Fibroblast of mammary gland (primary cell): ENCODE data around the gene TBC1D5.
A peak's percentile ranks its signal among the peaks of the same experiment; 100 is the strongest.

Experiments
- DNase-seq: peaks from one replicate; pipeline ENCODE4 v3.0.0-alpha.2; 2010; ENCODE audit warnings: low read depth
- H3K4me3 ChIP-seq: 2 replicates; pipeline ENCODE4 v1.5.1; 2011; ENCODE audit warnings: low read depth, mild to moderate bottlenecking, low read length, moderate library complexity; ENCODE audit not compliant: control insufficient read depth
- TF ChIP-seq, protein P1 (sequence below): conservative IDR thresholded peaks from 2 replicates; pipeline ENCODE4 v1.5.1; 2011; ENCODE audit warnings: low read depth, low read length, inconsistent platforms; ENCODE audit not compliant: control insufficient read depth, insufficient read depth

TBC1D5 gene

DNA sequence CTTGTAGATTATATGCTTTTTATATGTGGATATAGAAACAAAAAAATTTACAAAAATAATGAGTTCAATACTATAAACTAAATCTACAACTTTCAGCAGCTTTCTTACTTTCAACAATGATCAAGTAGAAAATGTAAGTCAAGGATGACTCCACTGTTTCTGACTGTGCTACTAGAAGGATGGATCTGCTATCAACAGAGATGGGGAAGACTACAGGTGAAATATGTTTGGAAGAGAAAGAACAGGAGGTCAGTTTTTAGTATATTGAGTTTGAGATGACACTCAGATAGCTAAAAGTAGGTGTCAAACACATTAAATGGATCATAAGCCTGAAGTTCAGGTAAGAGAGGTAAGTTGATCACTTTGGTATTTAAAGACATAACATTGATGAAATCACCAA is 107.5 kb downstream of the TBC1D5 start:
- TF ChIP-seq, protein P1, sequence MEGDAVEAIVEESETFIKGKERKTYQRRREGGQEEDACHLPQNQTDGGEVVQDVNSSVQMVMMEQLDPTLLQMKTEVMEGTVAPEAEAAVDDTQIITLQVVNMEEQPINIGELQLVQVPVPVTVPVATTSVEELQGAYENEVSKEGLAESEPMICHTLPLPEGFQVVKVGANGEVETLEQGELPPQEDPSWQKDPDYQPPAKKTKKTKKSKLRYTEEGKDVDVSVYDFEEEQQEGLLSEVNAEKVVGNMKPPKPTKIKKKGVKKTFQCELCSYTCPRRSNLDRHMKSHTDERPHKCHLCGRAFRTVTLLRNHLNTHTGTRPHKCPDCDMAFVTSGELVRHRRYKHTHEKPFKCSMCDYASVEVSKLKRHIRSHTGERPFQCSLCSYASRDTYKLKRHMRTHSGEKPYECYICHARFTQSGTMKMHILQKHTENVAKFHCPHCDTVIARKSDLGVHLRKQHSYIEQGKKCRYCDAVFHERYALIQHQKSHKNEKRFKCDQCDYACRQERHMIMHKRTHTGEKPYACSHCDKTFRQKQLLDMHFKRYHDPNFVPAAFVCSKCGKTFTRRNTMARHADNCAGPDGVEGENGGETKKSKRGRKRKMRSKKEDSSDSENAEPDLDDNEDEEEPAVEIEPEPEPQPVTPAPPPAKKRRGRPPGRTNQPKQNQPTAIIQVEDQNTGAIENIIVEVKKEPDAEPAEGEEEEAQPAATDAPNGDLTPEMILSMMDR = no peak
- DNase-seq = no peak

DNA sequence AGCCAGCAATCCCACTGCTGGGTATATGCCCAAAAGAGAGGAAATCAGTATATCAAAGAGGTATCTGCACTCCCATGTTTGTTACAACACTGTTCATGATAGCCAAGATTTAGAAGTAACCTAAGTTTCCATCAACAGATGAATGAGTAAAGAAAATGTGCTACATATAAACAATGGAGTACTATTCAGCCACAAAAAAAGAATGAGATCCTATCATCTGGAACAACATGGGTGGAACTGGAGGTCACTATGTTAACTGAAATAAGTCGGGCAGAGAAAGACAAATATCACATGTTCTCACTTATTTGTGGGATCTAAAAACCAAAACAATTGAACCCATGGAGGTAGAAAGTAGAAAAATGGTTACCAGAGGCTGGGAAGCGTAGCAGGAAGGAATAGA is 108.2 kb downstream of the TBC1D5 start:
- TF ChIP-seq, protein P1 = no peak
- H3K4me3 ChIP-seq = no peak overlapping the region

More for the DNA sequence above, 107.5 kb downstream of the TBC1D5 start:
- H3K4me3 ChIP-seq = no peak overlapping the region

DNA sequence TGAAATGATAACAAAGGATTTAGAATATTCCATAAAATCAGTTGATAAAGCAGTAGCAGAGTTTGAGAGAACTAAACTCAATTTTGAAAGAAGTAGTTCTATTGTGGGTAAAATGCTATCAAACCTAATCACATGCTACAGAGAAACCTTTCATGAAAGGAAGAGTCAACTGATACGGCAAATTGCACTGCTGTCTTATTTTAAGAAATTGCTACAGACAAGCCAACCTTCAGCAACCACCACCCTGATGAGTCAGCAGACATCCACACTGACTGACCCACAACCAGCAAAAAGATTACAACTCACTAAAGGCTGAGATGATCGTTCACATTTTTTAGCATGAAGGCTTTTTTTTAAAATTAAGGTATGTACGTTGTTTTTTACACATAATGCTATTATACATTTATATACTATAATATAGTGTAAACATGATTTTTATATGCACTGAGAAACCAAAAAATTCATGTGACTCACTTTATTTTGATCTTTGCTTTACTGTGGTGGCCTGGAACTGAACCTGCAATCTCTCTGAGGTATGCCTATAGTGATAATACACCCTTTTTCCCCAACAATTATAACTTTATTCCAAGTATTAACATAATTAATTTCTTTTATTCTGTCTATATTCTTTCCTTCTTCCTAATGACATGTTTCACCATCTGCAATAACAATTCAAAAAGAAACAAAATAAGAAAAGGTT is 109.9 kb downstream of the TBC1D5 start:
- no peak overlapping the region for H3K4me3 ChIP-seq
- peak; percentile 80 for DNase-seq
- TF ChIP-seq, protein P1 = no peak

More for the DNA sequence above, 108.2 kb downstream of the TBC1D5 start:
- no peak for DNase-seq

DNA sequence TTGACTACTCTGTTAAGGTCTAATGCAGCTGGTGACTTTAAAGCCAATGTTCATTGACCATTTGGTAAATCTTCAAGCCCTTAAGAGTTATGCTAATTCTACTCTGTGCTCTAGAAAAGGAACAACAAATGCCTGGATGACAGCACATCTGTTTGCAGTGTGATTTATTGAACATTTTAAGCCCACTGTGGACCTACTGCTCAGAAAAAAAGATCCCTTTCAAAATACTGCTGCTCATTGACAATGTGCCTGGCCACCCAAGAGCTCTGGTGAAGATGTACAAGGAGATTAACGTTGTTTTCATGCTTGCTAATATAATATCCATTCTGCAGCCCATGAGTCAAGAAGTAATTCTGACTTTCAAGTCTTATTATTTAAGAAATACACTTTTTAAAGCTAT is 110.8 kb downstream of the TBC1D5 start:
- no peak for DNase-seq
- TF ChIP-seq, protein P1 = no peak
- H3K4me3 ChIP-seq = no peak overlapping the region

DNA sequence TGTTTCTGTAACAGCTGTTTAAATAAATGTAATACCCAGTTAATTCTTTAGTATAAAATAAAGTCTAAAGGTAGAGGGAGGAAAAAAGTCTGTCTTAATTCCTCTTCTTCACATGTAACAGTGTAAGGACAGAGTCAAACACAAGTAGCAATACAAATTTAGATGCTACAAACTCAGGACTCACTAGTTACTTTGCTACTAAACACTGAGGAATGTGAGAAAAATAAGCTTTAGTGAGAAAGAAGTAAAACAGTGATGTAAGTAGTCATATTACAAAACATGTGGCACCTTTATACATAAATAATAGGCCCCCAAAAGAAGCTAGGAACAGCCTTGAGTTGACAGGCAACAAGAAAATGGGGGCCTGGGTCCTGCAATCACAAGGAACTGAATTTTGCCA is 113.0 kb downstream of the TBC1D5 start:
- TF ChIP-seq, protein P1 = no peak
- peak; percentile 15 for DNase-seq
- no peak overlapping the region for H3K4me3 ChIP-seq

DNA sequence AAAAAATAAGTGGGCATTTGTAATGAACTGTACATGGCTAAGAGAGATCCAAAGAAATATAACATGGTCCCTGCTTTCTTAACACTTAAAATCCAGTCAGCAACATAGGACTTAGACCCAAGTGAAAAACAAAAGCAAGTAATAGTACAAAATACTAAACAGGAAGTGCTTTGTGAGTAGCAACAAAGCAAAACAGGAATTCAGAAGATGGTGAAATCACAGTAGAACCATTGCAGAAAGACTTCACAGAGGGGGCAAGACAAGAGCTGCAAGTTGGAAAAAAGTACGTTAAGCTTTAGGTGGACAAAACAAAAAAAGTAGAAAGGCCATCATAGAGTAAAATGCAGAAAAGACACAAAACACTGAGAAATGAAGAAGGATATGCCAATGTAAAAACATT is 116.0 kb downstream of the TBC1D5 start:
- no peak for DNase-seq
- no peak overlapping the region for H3K4me3 ChIP-seq
- TF ChIP-seq, protein P1 = no peak

DNA sequence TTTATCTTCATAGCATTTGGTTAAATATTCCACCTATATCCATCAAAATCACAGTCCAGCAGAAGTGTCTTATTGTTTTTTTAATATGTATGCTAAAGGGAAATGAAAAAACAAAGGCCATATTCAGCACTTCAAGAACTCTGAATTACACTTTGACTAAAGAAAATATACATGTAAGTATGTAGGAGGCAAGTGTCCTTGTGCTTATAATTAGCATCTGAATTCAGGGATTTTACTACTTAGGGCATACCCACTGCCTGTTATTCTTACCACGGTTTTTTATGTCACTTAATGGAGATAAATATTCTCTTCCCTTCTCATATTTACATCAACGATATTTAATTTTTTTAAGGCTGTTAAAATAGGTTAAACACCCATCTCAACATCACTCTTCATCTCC is 117.3 kb downstream of the TBC1D5 start:
- DNase-seq = no peak
- TF ChIP-seq, protein P1 = no peak
- H3K4me3 ChIP-seq = no peak overlapping the region
